GM21447 (cell line): ENCODE data around the gene PPP1R3G.

Source experiments
- ATAC-seq: cut with Tn5 transposase; IDR thresholded peaks from one replicate; pipeline ENCODE4 v1.9.1; 2021; ENCODE audit not compliant: unreplicated experiment

PPP1R3G gene

DNA sequence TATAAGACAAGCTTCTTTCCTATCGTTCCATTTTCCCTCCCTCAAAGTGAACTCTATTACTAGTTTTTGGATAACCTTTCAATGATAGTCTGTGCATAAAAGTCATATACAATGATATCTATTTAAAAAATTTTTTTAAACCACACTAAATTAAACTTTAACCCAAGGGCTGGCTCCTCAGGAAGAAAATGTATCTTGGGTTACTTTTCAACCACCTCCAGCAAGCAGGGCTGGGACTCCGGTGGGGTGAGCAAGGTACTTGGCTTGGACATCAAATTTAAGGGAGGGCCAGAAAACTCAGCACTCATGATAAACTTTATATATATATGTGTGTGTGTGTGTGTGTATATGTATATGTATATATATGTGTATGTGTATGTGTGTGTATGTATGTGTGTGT lies 13.9 kb upstream of the PPP1R3G start:
- ATAC-seq: no peak

DNA sequence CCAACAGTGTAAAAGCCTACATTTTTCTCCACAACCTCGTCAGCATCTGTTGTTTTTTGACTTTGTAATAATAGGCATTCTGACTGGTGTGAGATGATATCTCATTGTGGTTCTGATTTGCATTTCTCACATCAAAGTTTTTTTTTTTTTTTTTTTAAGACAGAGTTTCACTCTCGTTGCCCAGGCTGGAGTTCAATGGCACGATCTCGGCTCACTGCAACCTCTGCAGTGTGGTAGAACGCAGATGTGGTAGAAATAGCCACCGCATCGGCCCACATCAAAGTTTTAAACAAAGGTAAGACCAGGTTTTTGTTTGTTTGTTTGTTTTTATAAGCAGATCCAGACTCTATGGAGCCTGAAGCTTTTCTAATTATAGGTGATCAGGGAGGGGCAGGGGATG lies 12.7 kb upstream of the PPP1R3G start:
- ATAC-seq: no peak

DNA sequence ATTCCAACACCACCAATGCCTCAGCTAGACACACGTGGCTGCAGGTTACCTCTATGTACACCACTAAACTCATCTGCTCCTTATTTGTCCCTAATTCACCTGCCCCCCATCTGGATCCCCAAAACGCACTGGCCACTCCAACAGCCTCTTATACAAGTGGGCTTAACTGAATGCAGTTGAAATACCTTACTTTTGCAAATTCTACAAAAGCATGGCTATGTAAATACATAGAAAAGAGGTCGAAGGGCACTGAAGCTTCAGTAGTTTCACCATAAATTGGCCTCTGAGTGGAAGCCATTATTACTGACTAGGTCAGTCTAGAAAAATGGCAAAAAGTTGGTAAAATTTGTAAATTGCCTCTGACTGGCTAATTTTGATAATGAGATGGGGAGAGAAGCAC lies 11.1 kb upstream of the PPP1R3G start:
- ATAC-seq: no peak

DNA sequence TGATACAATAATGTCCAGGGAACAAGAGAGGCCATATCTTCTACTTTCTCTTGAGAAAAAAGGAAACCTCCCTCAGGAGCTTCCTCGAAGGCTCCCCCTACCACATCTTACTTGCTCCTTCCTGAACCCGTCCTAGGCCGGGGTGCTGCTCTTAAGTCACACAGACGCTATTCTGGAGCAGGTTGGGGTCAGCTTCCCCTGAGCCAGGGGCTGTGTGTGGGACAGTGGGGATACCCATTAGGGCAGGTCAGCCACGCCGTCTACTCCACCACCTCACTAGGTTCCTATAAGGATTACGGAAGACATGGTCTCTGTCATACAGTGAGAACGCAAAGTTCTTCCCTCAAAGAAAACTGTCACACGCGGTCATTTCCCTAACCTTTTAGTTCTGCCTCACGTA lies 8.2 kb upstream of the PPP1R3G start:
- ATAC-seq: no peak

DNA sequence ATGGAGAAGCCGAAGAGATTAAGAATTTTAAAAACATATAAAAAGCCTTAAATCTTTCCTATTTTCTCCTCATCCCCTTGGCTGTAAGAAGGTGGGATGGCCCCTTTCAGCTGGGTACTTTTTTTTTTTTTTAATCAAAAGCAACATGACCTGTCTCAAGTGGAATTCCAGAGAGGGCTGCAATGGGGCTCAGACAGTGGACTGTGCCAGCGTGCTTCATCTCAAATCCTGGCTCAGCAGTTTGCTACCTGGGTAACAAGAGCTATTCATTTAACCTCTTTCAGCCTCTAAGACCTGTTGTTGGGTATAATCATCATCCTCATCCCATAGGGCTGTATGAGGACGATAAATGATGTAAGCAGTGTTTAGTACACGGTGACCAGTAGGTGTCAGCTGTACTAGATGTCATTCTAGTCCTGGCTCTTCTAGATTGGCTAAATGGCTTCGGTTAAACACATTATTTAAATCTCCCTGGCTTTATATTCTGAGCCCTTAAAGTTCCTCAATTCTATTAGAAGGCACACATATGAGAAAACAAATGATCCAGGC lies 6.9 kb upstream of the PPP1R3G start:
- ATAC-seq: no peak

DNA sequence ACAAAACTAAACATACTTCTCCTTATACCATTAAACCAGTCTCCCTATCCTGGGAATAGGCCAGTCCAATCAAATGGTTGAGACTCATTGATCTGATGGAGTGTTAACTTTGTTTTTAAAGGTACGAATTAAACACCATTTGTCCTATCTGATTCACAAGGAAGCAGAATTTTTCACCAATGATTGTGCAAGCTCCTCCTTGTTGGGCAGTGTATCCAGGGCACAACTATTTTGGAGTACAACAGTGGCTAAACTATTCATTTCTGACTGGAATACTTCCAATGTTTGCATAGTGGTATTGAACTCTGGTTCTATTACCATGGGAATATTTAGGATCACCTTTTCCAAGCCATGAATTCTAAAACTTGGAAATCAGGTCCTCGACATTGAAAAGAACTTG lies 5.4 kb upstream of the PPP1R3G start:
- ATAC-seq: no peak

DNA sequence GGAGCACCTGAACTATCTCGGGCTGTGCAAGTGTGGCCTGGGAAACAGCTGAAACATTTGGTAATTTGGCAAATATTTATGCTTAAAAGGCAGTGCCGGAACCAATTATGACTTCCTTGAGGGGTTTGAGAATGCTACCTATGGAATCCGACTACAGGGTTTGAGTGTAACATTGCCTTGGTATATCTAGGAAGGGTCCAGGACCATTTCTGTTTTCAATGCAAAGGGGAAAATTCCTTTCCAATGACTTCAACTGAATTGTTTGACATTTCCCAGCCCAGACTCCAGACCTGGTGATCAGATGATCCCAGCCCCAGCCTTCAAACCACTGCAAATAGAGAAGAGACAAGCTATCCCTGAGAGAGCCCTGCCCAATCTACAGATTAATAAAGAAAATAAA lies 4.6 kb upstream of the PPP1R3G start:
- no peak for ATAC-seq

DNA sequence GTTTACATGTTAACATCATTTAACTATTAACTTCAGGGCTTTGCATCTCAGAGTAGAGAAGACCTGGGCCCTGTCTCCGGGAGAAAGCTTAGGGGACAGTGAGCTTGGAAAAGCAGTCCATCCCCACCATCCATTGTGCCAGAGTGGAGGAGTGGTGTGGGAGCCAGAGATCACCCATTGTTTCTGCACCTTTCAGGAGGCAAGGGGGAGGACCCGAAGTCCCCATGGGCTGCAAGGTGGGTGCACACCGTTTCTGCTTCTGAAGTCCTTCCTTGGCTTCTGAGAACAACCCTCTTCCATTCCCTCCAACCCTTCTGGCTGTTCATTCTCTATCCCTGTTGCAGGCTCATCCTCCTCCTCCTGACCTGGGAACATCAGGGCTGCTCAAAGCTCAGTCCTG lies 4.0 kb upstream of the PPP1R3G start:
- ATAC-seq: no peak

DNA sequence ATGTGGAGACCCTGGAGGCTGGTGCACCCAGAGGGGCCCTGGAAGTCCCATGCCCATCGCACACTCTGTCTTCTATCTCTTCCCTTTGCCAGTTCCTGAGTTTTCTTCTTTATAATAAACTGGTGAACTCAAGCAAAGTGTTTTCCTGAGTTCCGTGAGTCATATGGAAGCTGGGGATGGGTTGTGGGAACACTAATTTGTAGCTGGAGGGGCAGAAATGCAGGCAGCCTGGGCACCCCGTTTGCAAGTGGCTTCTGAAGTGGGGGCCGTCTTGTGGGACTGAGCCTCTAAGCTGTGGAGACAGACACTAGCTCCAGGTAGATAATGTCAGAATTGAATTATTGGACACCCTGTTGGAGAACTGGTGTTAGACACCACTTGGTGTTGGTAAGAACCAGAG lies 3.2 kb upstream of the PPP1R3G start:
- ATAC-seq: no peak

DNA sequence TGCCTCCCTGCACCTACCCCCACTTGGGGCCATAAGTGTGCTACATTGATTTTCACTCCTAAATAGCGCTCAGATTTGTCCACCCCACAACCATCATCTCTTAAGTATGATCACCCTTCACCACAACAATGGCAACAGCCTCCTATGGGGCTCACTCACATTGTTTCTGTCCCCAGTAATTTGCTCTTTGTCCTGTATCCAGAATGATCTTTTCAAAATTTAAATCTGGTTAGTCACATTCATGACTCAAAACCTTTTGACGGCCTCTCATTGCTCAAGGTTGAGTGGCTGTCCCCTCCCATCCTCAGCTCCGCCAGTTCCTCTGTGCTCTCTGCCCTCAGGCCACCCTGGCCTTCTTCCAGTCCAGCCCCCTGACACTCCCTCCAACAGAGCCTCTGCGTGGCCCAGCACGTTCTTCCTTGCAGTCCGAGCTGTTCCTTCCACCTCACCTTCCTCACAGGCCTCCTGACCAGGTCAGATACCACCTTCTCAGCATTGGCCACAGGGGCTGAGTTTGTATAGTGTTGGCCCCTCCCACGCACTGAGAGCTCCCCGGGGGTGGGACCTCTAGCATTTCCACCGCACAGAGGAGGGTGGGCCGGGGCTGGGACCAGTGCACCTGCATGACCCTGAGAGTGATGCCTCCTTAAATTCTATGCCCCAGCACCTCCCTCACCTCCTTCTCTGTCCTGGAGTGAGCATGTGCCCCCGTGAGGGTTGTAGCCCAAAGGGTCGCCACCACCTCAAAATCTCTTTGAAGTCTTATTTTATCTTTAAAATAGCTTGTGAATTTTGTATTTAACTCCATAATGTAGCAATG lies 2.4 kb upstream of the PPP1R3G start:
- ATAC-seq: no peak

DNA sequence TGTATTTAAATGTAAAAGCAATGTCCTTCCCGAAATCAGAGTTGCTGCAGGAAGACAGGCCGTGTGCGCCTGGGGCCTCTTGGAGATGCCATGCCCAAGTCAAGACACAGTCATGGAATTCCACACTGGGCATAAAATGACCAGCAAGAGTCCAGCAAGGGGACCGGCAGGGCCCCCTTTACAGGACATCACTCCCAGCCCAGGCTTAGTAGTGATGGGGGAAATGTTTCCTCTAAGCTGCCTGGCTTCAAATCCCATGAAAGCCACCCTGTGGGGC lies 1.9 kb upstream of the PPP1R3G start:
- ATAC-seq: no peak

DNA sequence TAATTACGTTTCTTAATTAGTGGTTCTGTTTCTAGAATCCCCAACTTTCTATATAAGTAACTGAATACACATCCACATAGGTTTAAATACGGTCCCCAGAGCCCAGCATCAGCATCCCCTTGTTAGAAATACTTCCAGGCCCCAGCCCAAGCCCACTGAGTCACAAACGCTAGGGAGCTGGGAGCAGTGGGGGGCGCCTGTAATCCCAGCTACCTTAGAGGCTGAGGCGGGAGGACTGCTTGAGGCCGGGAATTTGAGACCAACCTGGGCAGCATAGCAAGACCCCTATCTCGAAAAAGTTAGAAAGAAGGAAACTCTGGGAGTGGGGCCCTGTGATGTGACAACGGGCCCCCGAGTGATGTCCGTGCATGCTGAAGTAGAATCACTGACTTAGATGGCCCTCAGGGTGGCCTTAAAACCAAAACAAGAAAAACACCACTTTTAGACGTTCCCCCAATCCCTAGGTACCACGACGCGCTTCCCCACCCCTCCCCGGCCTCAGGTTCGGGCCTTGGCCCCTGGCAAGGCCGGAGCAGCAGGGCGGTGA lies 1.3 kb upstream of the PPP1R3G start:
- no peak for ATAC-seq

DNA sequence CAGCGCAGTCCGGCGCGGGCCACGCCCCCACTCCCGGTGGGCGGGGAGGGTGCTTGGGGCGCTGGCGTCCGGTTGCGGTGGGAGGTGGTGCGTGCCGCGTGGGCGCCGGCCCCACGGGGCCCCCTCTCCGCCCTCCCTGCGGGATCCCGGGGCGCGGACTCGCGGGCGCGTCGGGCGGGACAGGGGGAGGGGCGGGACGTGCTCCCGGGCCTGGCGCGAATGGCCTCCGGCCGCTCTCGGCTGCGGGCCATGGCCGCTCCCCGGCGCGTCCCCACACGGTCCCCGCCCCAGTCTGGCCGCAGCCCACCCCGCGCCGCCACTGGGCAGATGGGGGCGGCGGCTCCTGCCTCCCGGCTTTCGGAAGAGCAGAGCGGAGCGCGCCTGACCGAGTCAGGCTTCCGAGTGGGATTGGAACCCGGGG lies 771 bp upstream of the PPP1R3G start:
- ATAC-seq: peak; percentile 30

DNA sequence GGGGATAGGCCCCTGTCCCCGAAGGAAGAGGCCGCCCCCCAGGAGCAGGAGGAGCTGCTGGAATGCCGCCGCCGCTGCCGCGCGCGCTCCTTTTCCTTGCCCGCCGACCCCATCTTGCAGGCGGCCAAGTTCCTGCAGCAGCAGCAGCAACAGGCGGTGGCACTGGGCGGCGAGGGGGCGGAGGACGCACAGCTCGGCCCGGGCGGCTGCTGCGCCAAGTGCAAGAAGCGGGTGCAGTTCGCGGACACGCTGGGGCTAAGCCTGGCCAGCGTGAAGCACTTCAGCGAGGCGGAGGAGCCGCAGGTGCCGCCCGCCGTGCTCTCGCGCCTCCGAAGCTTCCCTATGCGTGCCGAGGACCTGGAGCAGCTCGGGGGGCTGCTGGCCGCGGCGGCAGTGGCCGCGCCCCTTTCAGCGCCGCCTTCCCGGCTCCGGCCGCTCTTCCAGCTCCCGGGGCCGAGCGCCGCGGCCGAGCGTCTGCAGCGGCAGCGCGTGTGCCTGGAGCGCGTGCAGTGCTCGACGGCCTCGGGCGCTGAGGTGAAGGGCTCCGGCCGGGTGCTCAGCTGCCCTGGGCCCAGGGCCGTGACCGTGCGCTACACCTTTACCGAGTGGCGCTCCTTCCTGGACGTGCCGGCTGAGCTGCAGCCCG lies 630 bp downstream of the PPP1R3G start:
- peak; percentile 31 for ATAC-seq

DNA sequence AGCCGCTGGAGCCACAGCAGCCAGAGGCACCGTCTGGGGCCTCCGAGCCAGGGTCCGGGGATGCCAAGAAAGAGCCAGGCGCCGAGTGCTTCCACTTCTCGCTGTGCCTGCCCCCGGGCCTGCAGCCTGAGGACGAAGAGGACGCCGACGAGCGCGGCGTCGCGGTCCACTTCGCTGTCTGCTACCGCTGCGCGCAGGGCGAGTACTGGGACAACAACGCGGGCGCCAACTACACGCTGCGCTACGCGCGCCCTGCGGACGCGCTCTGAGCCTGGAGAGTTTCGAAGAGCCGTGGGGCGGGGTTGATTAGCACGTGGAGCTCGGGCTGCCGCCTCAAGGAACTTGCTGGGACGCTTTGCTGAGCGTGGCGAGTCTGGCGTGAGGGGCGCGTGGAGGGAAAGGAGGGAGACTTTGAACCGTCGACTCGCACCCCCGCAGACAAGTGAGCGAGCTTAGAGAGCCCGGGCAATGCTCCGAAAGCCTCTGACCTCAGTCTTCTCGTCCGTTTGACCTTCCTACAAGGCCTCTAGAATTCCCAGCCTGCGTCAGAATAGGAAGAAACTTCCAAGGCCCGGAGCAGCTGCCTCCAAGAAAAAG lies 1.3 kb downstream of the PPP1R3G start:
- no peak for ATAC-seq

DNA sequence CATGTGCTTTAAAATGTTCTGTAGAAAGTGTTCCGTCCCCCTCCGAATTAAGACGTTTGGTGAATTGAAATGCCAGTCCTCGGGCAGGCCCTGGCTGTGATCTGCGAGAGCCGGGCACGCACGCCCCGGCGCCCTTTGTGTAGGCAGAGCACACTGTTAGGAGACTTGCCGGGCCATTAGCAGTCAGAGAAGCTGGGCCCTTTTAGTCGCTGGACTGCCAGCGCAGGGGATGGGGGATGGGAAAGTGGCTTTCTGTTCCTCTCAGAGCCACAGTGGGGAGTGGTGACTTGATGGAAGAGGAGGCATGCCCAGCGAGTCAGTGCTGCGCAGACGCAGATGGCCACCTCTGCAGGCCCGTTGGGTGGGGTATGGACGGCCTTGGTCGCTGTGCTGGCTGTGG lies 2.2 kb downstream of the PPP1R3G start:
- no peak for ATAC-seq

DNA sequence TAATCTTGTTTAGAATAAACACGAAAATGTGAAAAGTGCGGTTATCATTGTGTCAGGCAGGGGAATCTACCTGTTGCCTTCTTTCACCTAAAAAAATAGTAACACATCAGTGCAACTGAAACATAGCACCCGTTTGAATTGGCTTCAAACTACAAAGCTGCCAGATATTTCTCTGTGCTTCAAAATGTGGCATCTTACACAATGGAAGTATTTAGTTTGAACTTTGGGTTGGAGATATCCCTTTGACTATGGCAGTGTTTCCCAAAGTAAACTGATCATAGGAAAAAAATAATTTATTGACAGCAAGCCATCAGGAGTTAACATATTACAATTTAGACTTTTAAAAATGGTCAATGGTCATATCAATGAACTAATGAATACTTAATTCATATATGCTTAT lies 3.6 kb downstream of the PPP1R3G start:
- ATAC-seq: no peak

DNA sequence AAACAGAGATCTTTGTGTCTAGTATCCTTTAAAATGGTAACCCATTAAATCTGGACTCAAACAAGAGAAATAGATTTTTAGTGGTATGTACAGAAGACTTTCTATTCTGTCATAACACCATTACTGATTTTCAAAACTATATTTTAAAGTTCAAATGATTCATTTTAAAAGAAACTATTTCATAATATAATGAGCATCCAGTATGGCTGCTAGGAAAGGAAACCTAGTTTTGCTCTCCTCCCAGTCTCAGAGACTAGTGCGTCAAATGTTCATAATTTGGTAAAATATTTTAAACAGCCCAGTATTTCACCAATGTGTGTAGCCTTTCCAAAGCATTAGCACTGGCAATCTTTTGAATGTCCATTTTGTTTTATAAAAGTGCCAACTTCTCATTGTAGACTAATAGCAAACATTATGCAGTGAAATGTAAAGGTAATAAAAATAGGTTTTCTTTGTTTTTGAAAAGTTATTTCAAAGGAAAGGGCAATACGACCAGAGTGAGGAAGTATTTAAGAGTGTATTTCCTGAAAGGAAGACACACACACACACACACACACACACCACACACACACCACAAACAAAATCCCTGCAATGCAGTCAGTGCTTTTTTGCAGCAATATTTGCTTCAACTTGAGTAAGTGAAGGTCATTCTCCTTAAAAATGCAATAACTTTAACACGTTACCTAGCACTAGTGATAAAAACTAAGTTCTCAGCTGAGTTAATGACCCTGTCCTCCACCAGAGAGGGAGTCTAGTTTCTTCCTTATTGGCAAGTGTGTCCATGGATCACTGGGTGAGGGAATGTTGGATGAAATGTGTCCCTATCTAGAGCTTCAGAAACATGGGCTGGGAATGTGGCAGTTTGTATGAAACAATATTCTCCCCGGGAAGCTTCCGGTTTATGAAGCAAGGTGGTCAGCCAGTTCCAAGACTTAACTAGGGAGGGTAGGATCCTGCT lies 4.6 kb downstream of the PPP1R3G start:
- no peak for ATAC-seq

DNA sequence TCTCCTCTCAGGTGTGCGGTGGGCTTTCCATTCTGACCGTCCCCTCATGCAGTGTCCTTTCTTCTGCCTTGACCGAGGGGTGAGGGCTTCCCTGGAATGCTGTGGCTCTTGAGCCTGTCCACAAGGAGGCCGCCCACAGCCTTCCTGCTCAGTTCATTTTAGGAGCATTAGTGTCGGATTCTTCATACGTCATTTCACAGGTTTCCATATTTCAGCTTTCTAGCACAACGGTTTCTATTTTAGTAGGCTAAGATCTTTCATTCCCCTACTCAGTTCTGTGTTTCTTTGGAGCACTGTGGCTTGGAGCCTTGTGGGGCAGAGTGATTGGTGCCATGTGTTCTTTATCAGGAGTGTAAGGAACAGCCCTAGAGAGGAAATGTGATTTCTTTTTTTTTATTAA lies 5.5 kb downstream of the PPP1R3G start:
- ATAC-seq: no peak

DNA sequence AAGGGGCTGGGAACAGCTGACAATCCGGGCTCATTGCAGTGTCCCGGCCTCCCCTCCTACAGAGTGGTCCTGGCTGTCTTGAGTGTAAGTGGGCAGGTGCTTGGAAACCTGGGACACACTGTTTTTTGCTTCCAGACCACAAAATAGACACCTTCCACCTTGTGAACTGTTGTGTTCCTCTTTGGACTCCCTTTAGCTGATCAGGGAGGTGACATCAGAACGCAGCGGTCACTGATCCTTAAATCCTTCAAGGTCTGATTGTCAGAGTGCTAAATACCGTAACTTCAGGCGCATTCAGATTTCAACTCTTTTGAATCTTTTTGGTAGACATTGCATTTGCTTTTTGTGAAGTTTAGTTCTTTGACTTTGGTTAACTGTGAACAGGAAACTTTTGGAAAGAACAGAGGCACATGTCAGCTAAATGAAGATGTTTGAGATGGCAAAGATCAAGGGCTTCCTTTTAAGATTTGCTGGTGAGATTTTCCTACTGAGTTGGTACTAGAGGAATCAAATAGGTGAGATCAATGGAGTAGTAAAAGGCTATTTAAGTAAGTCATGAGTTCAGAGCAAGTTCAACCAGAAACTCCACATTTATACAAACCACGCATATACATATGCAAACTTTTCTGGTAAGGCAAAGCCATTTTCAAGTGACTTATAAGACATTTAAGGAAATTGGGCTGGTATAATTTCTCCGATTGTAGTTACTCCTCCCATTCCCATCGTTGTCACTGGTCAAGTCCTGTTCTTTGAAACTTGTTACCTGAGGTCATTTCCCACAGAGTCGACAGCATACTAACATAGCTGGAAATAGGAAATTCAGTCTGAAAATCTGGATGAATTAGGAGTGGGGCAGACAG lies 6.3 kb downstream of the PPP1R3G start:
- no peak for ATAC-seq
